ENCODE data around the gene SOX11. TPM values are rescaled to one million over a fixed set of nuclear protein-coding genes. Genes with fewer than 3 reads are reported as not detected.

The SOX11 gene
- total RNA-seq, 3 donors from 2014 or later = 0.12 to 9.5 (median 0.14) TPM

GRCh38 chr2:5696404-5696944 lies 4.3 kb downstream of the SOX11 start:
- intact Hi-C loops (cut with DNase I, micrococcal nuclease) = no loop called here
- H3K4me1 ChIP-seq (ENCODE audit: low read depth) = no peaks in the 10 kb centered on the region
- H3K4me3 ChIP-seq = no peak overlapping the region
- H3K36me3 ChIP-seq (ENCODE audit: low read depth) = no peaks in the 10 kb centered on the region
- ATAC-seq (peak; percentile 9), DNase-seq (peak in 1 of 3 donors; percentile 39)
- H3K9me3 ChIP-seq = no peaks in the 10 kb centered on the region
- no peak for TF ChIP-seq CTCF (IDR thresholded peaks at IDR 0.05)

- intact Hi-C loops (cut with DNase I, micrococcal nuclease) = no loop called here
- Histone ChIP-seq H3K9me3 (no peaks in the 10 kb centered on the region), H3K4me3 (no peak overlapping the region), H3K4me1 (ENCODE audit: low read depth) (no peaks in the 10 kb centered on the region), H3K36me3 (ENCODE audit: low read depth) (no peaks in the 10 kb centered on the region)
- DNase-seq (no peak), ATAC-seq (no peak)
- TF ChIP-seq CTCF (IDR thresholded peaks at IDR 0.05) = no peak
These were observed 4.8 kb downstream of the SOX11 start for GRCh38 chr2:5696945-5697521.

- no peaks in the 10 kb centered on the region for H3K36me3 ChIP-seq (ENCODE audit: low read depth)
- H3K4me3 ChIP-seq = no peak overlapping the region
- DNase-seq (no peak), ATAC-seq (no peak)
- intact Hi-C loops (cut with DNase I, micrococcal nuclease) = no loop called here
- H3K9me3 ChIP-seq = no peaks in the 10 kb centered on the region
- H3K4me1 ChIP-seq (ENCODE audit: low read depth) = no peaks in the 10 kb centered on the region
- no peak for TF ChIP-seq CTCF (IDR thresholded peaks at IDR 0.05)
These were observed 5.4 kb downstream of the SOX11 start for GRCh38 chr2:5697562-5697961.

- DNase-seq (no peak), ATAC-seq (no peak)
- intact Hi-C loops (cut with DNase I, micrococcal nuclease) = no loop called here
- Histone ChIP-seq H3K9me3 (no peaks in the 10 kb centered on the region), H3K4me3 (no peak overlapping the region), H3K4me1 (ENCODE audit: low read depth) (no peaks in the 10 kb centered on the region), H3K36me3 (ENCODE audit: low read depth) (no peaks in the 10 kb centered on the region)
- TF ChIP-seq CTCF (IDR thresholded peaks at IDR 0.05) = no peak
These were observed 6.0 kb downstream of the SOX11 start for GRCh38 chr2:5698134-5698533.

GRCh38 chr2:5699963-5700362 lies 7.8 kb downstream of the SOX11 start:
- intact Hi-C loops (cut with DNase I, micrococcal nuclease) = no loop called here
- no peaks in the 10 kb centered on the region for H3K4me1 ChIP-seq (ENCODE audit: low read depth)
- no peak for TF ChIP-seq CTCF (IDR thresholded peaks at IDR 0.05)
- no peaks in the 10 kb centered on the region for H3K9me3 ChIP-seq
- no peak for DNase-seq
- ATAC-seq = no peak
- no peaks in the 10 kb centered on the region for H3K36me3 ChIP-seq (ENCODE audit: low read depth)
- H3K4me3 ChIP-seq = no peak overlapping the region

GRCh38 chr2:5700551-5700950 lies 8.4 kb downstream of the SOX11 start:
- TF ChIP-seq CTCF (IDR thresholded peaks at IDR 0.05) = no peak
- Histone ChIP-seq H3K36me3 (ENCODE audit: low read depth) (no peaks in the 10 kb centered on the region), H3K4me1 (ENCODE audit: low read depth) (no peaks in the 10 kb centered on the region), H3K9me3 (no peaks in the 10 kb centered on the region), H3K4me3 (no peak overlapping the region)
- no peak for ATAC-seq
- DNase-seq = no peak
- intact Hi-C loops (cut with DNase I, micrococcal nuclease) = no loop called here
